Adipocyte (in vitro differentiated cells): Measurements from ENCODE around the gene FAM20B.
A peak's percentile ranks its signal among the peaks of the same experiment; 100 is the strongest.

ENCODE experiments used
- DNase-seq: peaks from one replicate; pipeline ENCODE4 v3.0.0-alpha.2; 2015; ENCODE audit warnings: low read depth
- H3K27me3 ChIP-seq: replicated peaks from 2 replicates; pipeline ENCODE4 v1.7.0; 2013; ENCODE audit warnings: mild to moderate bottlenecking, low read length, moderate library complexity; ENCODE audit not compliant: control insufficient read depth, insufficient read depth
- H3K36me3 ChIP-seq: 2 replicates; pipeline ENCODE4 v1.7.0; 2013; ENCODE audit warnings: low read length, mild to moderate bottlenecking, moderate library complexity; ENCODE audit not compliant: control insufficient read depth, insufficient read depth, severe bottlenecking
- H3K4me1 ChIP-seq: 2 replicates; pipeline ENCODE4 v1.7.0; 2013; ENCODE audit warnings: mild to moderate bottlenecking, low read length, moderate library complexity; ENCODE audit not compliant: control insufficient read depth, insufficient read depth
- H3K4me3 ChIP-seq: 2 replicates; pipeline ENCODE4 v1.7.0; 2013; ENCODE audit warnings: mild to moderate bottlenecking, low read length, moderate library complexity
- H3K9ac ChIP-seq: 2 replicates; pipeline ENCODE4 v1.7.0; 2013; ENCODE audit warnings: mild to moderate bottlenecking, low read length, moderate library complexity
- H3K9me3 ChIP-seq: 2 replicates; pipeline ENCODE4 v1.7.0; 2013; ENCODE audit warnings: mild to moderate bottlenecking, low read length, moderate library complexity; ENCODE audit not compliant: control insufficient read depth

FAM20B gene

GRCh38 chr1:179082999-179083335 lies 57.3 kb downstream of the FAM20B start:
- Histone ChIP-seq H3K9ac (peak overlapping the region; percentile 96), H3K4me3 (peak overlapping the region; percentile 91), H3K9me3 (no peaks in the 10 kb centered on the region), H3K36me3 (peaks cover 11% of the 10 kb centered on the region), H3K4me1 (peaks cover 24% of the 10 kb centered on the region), H3K27me3 (no peaks in the 10 kb centered on the region)
- DNase-seq, result peak; percentile 55

GRCh38 chr1:179083533-179083932 lies 57.8 kb downstream of the FAM20B start:
- no peaks in the 10 kb centered on the region for H3K27me3 ChIP-seq

GRCh38 chr1:179087665-179088064 lies 62.0 kb downstream of the FAM20B start:
- Histone ChIP-seq H3K36me3 (peaks cover 31% of the 10 kb centered on the region), H3K27me3 (no peaks in the 10 kb centered on the region), H3K9ac (no peak overlapping the region), H3K4me1 (peaks cover 36% of the 10 kb centered on the region), H3K4me3 (no peak overlapping the region), H3K9me3 (no peaks in the 10 kb centered on the region)
- no peak for DNase-seq

More at GRCh38 chr1:179083533-179083932, 57.8 kb downstream of the FAM20B start:
- H3K9ac ChIP-seq, result peak overlapping the region; percentile 96
- no peak for DNase-seq
- H3K9me3 ChIP-seq, result no peaks in the 10 kb centered on the region
- peak overlapping the region; percentile 91 for H3K4me3 ChIP-seq
- peaks cover 18% of the 10 kb centered on the region for H3K4me1 ChIP-seq
- peaks cover 15% of the 10 kb centered on the region for H3K36me3 ChIP-seq

- Histone ChIP-seq H3K36me3 (peaks cover 53% of the 10 kb centered on the region), H3K9me3 (no peaks in the 10 kb centered on the region), H3K27me3 (no peaks in the 10 kb centered on the region), H3K4me3 (no peak overlapping the region), H3K9ac (peak overlapping the region; percentile 58), H3K4me1 (peaks cover 33% of the 10 kb centered on the region)
- DNase-seq, result no peak
These were observed 64.3 kb downstream of the FAM20B start for GRCh38 chr1:179089827-179090482.

DNA sequence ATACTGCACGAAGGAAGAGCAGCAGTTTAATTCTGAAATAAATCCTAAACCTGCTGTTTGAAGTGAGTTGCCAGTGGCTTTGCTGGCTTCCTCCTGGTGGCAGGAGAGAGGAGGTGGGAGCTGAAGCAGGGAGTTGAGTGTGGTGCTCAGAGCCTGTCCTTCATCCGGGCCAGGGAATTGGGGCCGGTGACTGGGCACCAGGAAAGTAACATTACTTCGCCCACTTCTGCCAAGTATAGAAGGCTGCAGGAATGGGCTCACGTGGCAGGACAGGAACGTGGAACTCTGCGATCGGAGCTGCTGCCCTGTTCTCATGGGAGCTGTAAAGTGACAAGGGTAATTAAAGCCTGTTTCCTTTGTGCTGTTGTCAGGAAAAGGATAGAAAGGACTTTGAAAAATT lies 64.8 kb downstream of the FAM20B start:
- peaks cover 57% of the 10 kb centered on the region for H3K36me3 ChIP-seq
- DNase-seq, result no peak
- H3K9me3 ChIP-seq, result no peaks in the 10 kb centered on the region

GRCh38 chr1:179090923-179091322 lies 65.2 kb downstream of the FAM20B start:
- peaks cover 57% of the 10 kb centered on the region for H3K36me3 ChIP-seq
- H3K27me3 ChIP-seq, result no peaks in the 10 kb centered on the region
- H3K4me1 ChIP-seq, result peaks cover 40% of the 10 kb centered on the region
- DNase-seq, result no peak
- H3K9me3 ChIP-seq, result no peaks in the 10 kb centered on the region
- no peak overlapping the region for H3K4me3 ChIP-seq
- peak overlapping the region; percentile 58 for H3K9ac ChIP-seq

More for the DNA sequence above, 64.8 kb downstream of the FAM20B start:
- no peak overlapping the region for H3K4me3 ChIP-seq
- H3K27me3 ChIP-seq, result no peaks in the 10 kb centered on the region
- H3K9ac ChIP-seq, result peak overlapping the region; percentile 58
- peaks cover 39% of the 10 kb centered on the region for H3K4me1 ChIP-seq

GRCh38 chr1:179091691-179092165 lies 66.0 kb downstream of the FAM20B start:
- peak; percentile 76 for DNase-seq
- Histone ChIP-seq H3K27me3 (no peaks in the 10 kb centered on the region), H3K4me3 (no peak overlapping the region), H3K36me3 (peaks cover 62% of the 10 kb centered on the region), H3K9me3 (no peaks in the 10 kb centered on the region), H3K9ac (peak overlapping the region; percentile 58), H3K4me1 (peaks cover 40% of the 10 kb centered on the region)

DNA sequence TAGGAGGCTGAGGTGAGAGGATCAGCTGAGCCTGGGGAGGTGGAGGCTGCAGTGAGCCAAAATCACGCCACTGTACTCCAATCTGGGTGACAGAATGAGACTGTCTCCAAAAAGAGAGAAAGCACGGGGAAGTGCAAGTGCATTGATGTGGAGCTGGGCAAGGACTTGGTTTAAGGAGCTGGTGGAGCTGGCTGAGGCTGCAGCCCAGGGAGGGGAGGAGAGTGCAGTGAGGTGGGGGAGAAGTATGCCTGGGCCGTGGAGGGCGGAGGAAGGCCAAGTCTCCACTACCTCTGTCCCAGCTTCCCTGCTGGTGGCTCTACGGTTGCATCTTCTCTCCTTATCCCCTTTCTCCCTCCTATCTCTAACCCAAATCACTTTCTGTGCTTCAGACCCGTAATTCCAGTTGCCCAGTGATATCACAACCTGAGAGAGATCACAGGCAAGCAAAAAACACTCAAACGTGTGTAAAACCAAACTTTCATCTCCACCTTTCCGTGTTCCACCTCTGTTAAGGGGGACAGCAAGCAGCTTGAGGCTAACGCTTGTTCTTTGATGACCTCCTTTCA lies 67.3 kb downstream of the FAM20B start:
- Histone ChIP-seq H3K4me1 (peaks cover 40% of the 10 kb centered on the region), H3K9me3 (no peaks in the 10 kb centered on the region), H3K27me3 (no peaks in the 10 kb centered on the region), H3K36me3 (peaks cover 72% of the 10 kb centered on the region), H3K4me3 (no peak overlapping the region), H3K9ac (no peak overlapping the region)
- no peak for DNase-seq

GRCh38 chr1:179094818-179095217 lies 69.1 kb downstream of the FAM20B start:
- H3K9ac ChIP-seq, result no peak overlapping the region
- peaks cover 39% of the 10 kb centered on the region for H3K4me1 ChIP-seq
- no peak for DNase-seq
- peaks cover 73% of the 10 kb centered on the region for H3K36me3 ChIP-seq
- no peaks in the 10 kb centered on the region for H3K9me3 ChIP-seq
- H3K4me3 ChIP-seq, result no peak overlapping the region
- no peaks in the 10 kb centered on the region for H3K27me3 ChIP-seq

DNA sequence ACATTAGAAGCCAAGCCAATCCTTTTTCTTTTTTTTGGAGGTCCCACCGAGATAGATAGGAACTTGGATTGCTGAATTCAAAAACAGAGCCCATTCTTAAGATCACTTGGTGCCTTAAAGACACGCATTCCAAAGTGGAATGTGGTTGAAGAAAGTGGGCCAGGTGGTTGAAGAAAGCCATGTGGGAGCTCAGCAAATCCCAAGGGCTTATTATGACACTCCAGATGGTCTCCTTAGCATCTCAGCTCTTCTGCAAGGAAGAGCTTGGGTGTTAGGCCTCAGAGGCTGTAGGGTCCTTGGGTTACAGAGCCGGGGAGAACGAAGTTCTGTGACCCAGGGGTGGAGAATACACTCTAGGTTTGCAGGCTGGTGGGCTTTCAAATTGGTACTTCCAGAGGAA lies 69.7 kb downstream of the FAM20B start:
- DNase-seq, result no peak
- Histone ChIP-seq H3K4me1 (peaks cover 36% of the 10 kb centered on the region), H3K9me3 (no peaks in the 10 kb centered on the region), H3K4me3 (no peak overlapping the region), H3K36me3 (peaks cover 76% of the 10 kb centered on the region), H3K27me3 (no peaks in the 10 kb centered on the region), H3K9ac (no peak overlapping the region)

DNA sequence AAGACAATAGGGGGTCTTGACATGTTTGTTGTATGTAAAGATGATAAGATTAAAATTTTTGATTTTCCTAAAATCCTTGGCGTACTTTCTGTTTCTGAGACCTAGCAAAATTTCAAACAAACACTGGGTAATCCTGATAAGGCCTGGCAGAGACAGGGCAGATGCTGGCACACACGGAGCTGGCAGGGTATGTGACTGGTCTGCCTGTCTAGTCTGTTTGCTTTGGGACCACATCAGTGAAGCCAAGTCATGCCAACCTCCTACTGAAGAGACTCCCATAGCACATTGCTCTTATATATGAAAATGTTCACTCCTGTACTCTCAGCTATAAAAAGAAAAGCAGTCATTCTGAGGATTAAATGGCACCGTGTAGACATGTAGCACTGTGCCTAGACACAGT lies 70.2 kb downstream of the FAM20B start:
- H3K9me3 ChIP-seq, result no peaks in the 10 kb centered on the region
- no peaks in the 10 kb centered on the region for H3K27me3 ChIP-seq
- no peak for DNase-seq
- no peak overlapping the region for H3K9ac ChIP-seq
- no peak overlapping the region for H3K4me3 ChIP-seq
- peaks cover 77% of the 10 kb centered on the region for H3K36me3 ChIP-seq
- peaks cover 31% of the 10 kb centered on the region for H3K4me1 ChIP-seq
